Measurements from ENCODE around the gene CCDC6.

The CCDC6 gene

DNA sequence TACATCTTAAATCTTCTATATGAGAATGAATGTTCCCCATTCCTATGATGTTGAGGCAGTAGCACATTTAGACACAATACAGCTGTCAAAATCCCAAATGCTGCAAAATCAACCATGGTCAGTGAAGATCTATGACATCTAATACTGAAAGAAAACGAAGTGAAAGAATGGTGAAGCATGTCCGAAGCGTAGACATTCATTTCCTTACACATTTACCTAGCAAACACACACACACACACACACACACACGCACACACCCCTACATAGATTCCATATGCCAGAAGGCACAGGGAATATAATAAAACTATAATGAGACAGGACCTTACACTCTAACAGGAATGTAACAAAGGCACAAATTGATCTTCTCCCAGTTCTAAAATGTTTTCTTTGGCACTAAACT is 32.5 kb downstream of the CCDC6 start:
- Histone ChIP-seq H3K36me3 (no peaks in the 10 kb centered on the region), H3K27ac (peak overlapping the region; percentile 64 to 82), H3K4me1 (peaks cover 0 to 94% (median 21%) of the 10 kb centered on the region in 4 donors), H3K9me3 (no peaks in the 10 kb centered on the region), H3K27me3 (no peaks in the 10 kb centered on the region), H3K4me3 (peak overlapping the region; percentile 38 to 46)
- TF ChIP-seq, protein P1, sequence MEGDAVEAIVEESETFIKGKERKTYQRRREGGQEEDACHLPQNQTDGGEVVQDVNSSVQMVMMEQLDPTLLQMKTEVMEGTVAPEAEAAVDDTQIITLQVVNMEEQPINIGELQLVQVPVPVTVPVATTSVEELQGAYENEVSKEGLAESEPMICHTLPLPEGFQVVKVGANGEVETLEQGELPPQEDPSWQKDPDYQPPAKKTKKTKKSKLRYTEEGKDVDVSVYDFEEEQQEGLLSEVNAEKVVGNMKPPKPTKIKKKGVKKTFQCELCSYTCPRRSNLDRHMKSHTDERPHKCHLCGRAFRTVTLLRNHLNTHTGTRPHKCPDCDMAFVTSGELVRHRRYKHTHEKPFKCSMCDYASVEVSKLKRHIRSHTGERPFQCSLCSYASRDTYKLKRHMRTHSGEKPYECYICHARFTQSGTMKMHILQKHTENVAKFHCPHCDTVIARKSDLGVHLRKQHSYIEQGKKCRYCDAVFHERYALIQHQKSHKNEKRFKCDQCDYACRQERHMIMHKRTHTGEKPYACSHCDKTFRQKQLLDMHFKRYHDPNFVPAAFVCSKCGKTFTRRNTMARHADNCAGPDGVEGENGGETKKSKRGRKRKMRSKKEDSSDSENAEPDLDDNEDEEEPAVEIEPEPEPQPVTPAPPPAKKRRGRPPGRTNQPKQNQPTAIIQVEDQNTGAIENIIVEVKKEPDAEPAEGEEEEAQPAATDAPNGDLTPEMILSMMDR (IDR thresholded peaks at IDR 0.05), result no peak
- no peak for DNase-seq
- intact Hi-C loops (cut with DNase I; ENCODE audit: low total_unique reads), result no loop called here

GRCh38 chr10:59872892-59873463 is 33.4 kb downstream of the CCDC6 start:
- peak overlapping the region; percentile 64 to 82 for H3K27ac ChIP-seq
- no peaks in the 10 kb centered on the region for H3K9me3 ChIP-seq
- H3K27me3 ChIP-seq, result no peaks in the 10 kb centered on the region
- H3K4me1 ChIP-seq, result peaks cover 0 to 94% (median 24%) of the 10 kb centered on the region in 4 donors
- no peaks in the 10 kb centered on the region for H3K36me3 ChIP-seq
- H3K4me3 ChIP-seq, result peak overlapping the region; percentile 38 to 46
- intact Hi-C loops (cut with DNase I; ENCODE audit: low total_unique reads), result no loop called here
- DNase-seq, result peak; percentile 76 to 83
- TF ChIP-seq, protein P1 (IDR thresholded peaks at IDR 0.05), result no peak

GRCh38 chr10:59870152-59870551 is 36.2 kb downstream of the CCDC6 start:
- peaks cover 0 to 88% (median 35%) of the 10 kb centered on the region in 4 donors for H3K4me1 ChIP-seq
- no peaks in the 10 kb centered on the region for H3K36me3 ChIP-seq
- no peaks in the 10 kb centered on the region for H3K27me3 ChIP-seq
- H3K9me3 ChIP-seq, result no peaks in the 10 kb centered on the region
- TF ChIP-seq, protein P1 (IDR thresholded peaks at IDR 0.05), result no peak
- intact Hi-C loops (cut with DNase I; ENCODE audit: low total_unique reads), result no loop called here
- H3K27ac ChIP-seq, result peak overlapping the region; percentile 20 to 82
- no peak overlapping the region for H3K4me3 ChIP-seq
- no peak for DNase-seq

DNA sequence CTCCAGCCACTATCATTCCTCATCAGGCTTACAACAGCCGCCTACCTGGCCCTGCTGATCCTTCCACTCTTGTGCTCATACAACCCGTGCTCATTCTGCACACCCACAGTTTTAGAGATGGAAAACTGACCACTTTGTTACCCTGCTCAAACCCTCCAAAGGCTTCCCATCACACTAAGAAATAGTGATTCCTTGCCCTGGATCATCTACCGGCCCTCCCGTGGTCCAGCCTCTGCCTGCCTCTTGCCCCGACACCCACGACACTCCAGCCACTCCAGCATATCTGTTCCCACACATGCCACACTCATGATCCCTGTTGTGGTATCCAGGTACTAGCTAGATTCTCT is 36.8 kb downstream of the CCDC6 start:
- Histone ChIP-seq H3K4me3 (no peak overlapping the region), H3K9me3 (no peaks in the 10 kb centered on the region), H3K4me1 (peaks cover 0 to 88% (median 34%) of the 10 kb centered on the region in 4 donors), H3K27ac (peak overlapping the region; percentile 20 to 82), H3K36me3 (no peaks in the 10 kb centered on the region), H3K27me3 (no peaks in the 10 kb centered on the region)
- DNase-seq, result no peak
- TF ChIP-seq, protein P1 (IDR thresholded peaks at IDR 0.05), result no peak
- intact Hi-C loops (cut with DNase I; ENCODE audit: low total_unique reads), result no loop called here

DNA sequence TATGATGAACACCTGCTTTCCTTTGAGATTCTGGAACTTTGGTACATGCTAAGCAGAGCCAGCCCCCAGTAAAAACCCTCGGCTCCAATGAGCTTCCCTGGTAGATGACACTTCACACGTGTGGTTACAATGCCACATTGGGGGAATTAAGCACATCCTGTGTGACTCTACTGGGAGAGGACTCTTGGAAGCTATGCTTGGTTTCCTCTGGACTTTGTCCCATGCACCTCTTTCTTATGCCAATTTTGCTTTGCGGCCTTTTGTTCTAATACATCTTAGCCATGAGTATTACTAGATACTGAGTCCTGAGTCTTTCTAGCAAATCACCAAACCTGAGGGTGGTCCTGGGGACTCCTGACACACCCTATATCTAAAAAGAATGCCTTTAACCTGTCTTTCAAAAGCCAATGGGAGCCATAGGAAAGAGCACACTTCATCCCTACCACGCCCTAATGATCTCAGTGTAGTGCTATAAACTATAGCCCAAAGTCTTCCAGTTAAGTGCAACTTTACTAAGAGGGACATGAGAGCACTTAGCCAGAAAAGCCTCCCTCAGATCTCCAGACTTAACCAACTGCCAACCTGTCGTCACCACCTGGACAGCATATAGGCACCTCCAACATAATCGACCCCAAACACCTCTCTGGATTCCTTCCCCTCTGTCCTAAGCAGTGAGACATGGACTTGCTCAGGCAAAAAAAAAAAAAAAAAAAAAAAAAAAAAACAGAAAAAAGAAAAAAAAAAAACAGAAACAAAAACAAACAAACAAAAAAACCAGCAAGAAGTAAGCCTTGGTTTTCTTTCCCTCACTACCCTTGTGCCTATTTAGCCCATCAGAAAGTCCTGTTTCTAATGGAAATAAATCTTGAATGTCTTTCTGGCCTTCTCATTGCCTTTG is 37.4 kb downstream of the CCDC6 start:
- Histone ChIP-seq H3K27ac (peak overlapping the region in 1 of 2 donors; percentile 82), H3K27me3 (no peaks in the 10 kb centered on the region), H3K4me3 (no peak overlapping the region), H3K4me1 (peaks cover 0 to 88% (median 34%) of the 10 kb centered on the region in 4 donors), H3K36me3 (no peaks in the 10 kb centered on the region), H3K9me3 (no peaks in the 10 kb centered on the region)
- TF ChIP-seq, protein P1 (IDR thresholded peaks at IDR 0.05), result no peak
- DNase-seq, result no peak
- intact Hi-C loops (cut with DNase I; ENCODE audit: low total_unique reads), result no loop called here
